Neuronal stem cell (in vitro differentiated cells): ENCODE data around the gene TBX5.
A peak's percentile ranks its signal among the peaks of the same experiment; 100 is the strongest.

ENCODE experiments used
- DNase-seq: peaks from one replicate; pipeline ENCODE4 v3.0.0-alpha.2; 2013; ENCODE audit warnings: low spot score
- H2AFZ ChIP-seq: one replicate; pipeline ENCODE4 v1.6.1; 2013; ENCODE audit warnings: mild to moderate bottlenecking, low read length, inconsistent platforms
- H2AK5ac ChIP-seq: 2 replicates; pipeline ENCODE4 v1.6.1; 2013; ENCODE audit warnings: low read depth, mild to moderate bottlenecking, inconsistent platforms, low read length, moderate library complexity, mixed read lengths
- H2BK120ac ChIP-seq: 2 replicates; pipeline ENCODE4 v1.6.1; 2013; ENCODE audit warnings: low read depth, mild to moderate bottlenecking, inconsistent platforms, low read length, moderate library complexity, mixed read lengths
- H2BK12ac ChIP-seq: one replicate; pipeline ENCODE4 v1.6.1; 2013; ENCODE audit warnings: low read length, inconsistent platforms
- H2BK15ac ChIP-seq: 2 replicates; pipeline ENCODE4 v1.6.1; 2013; ENCODE audit warnings: mild to moderate bottlenecking, low read length, inconsistent platforms, mixed read lengths
- H2BK5ac ChIP-seq: one replicate; pipeline ENCODE4 v1.6.1; 2013; ENCODE audit warnings: inconsistent platforms, mild to moderate bottlenecking, low read length, moderate library complexity
- H3K14ac ChIP-seq: one replicate; pipeline ENCODE4 v1.6.1; 2013; ENCODE audit warnings: low read length, inconsistent platforms
- H3K18ac ChIP-seq: 2 replicates; pipeline ENCODE4 v1.6.1; 2013; ENCODE audit warnings: low read length, inconsistent platforms
- H3K23ac ChIP-seq: 2 replicates; pipeline ENCODE4 v1.6.1; 2013; ENCODE audit warnings: low read depth, mild to moderate bottlenecking, mixed read lengths, low read length, inconsistent platforms; ENCODE audit not compliant: poor library complexity
- H3K27ac ChIP-seq: replicated peaks from 3 replicates; pipeline ENCODE4 v1.5.1; 2013; ENCODE audit warnings: low read length, inconsistent platforms
- H3K27me3 ChIP-seq, 3 experiments: 2 replicates each; pipeline ENCODE4 v1.6.1; 2013; ENCODE audit warnings: low read length in 3 of 3, mild to moderate bottlenecking in 2 of 3, inconsistent platforms in 1 of 3, low read depth in 1 of 3, mixed read lengths in 1 of 3, moderate library complexity in 1 of 3; ENCODE audit not compliant: control insufficient read depth in 3 of 3, insufficient read depth in 3 of 3
- H3K36me3 ChIP-seq, 2 donors: replicated peaks in 1 of 2; 2 replicates each; pipeline ENCODE4 v1.6.1; 2013; ENCODE audit warnings: low read length in 2 of 2; ENCODE audit not compliant: control insufficient read depth in 2 of 2, insufficient read depth in 2 of 2
- H3K4ac ChIP-seq: 2 replicates; pipeline ENCODE4 v1.6.1; 2013; ENCODE audit warnings: inconsistent platforms, mild to moderate bottlenecking, low read length, moderate library complexity
- H3K4me1 ChIP-seq, 2 donors: 1 replicate in 1 of 2; 2 replicates in 1 of 2; pipeline ENCODE4 v1.6.1; 2013; ENCODE audit warnings: low read length in 2 of 2, low read depth in 1 of 2; ENCODE audit not compliant: control insufficient read depth in 2 of 2, insufficient read depth in 1 of 2
- H3K4me2 ChIP-seq: one replicate; pipeline ENCODE4 v1.6.1; 2013; ENCODE audit warnings: mild to moderate bottlenecking, low read length, inconsistent platforms; ENCODE audit not compliant: insufficient read depth, poor library complexity, severe bottlenecking
- H3K4me3 ChIP-seq, 2 donors: 2 replicates each; pipeline ENCODE4 v1.5.1; 2013; ENCODE audit warnings: low read length in 2 of 2, mild to moderate bottlenecking in 2 of 2, inconsistent platforms in 1 of 2, moderate library complexity in 1 of 2
- H3K79me1 ChIP-seq: one replicate; pipeline ENCODE4 v1.6.1; 2013; ENCODE audit warnings: low read depth, mild to moderate bottlenecking, inconsistent platforms, low read length, moderate library complexity
- H3K9ac ChIP-seq: one replicate; pipeline ENCODE4 v1.6.1; 2013; ENCODE audit warnings: mild to moderate bottlenecking, low read depth, low read length, inconsistent platforms; ENCODE audit not compliant: poor library complexity
- H3K9me3 ChIP-seq, 2 donors: replicated peaks in 1 of 2; 2 replicates each; pipeline versions ENCODE3 to v1.6.1; 2013; ENCODE audit warnings: low read length in 2 of 2, mild to moderate bottlenecking in 2 of 2, inconsistent platforms in 1 of 2, low read depth in 1 of 2, mixed read lengths in 1 of 2, moderate library complexity in 1 of 2; ENCODE audit not compliant: control insufficient read depth in 2 of 2, insufficient read depth in 1 of 2
- H4K8ac ChIP-seq: one replicate; pipeline ENCODE4 v1.6.1; 2013; ENCODE audit warnings: low read depth, mild to moderate bottlenecking, inconsistent platforms, low read length, moderate library complexity
- H4K91ac ChIP-seq: one replicate; pipeline ENCODE4 v1.6.1; 2013; ENCODE audit warnings: low read length, low read depth, mild to moderate bottlenecking, inconsistent platforms; ENCODE audit not compliant: poor library complexity
- WGBS, 2 donors: extraction: QIAGEN DNeasy Blood & Tissue Kit; methylation state at CpG; one replicate each; pipeline ENCODE4 v1.1.7; 2013; ENCODE audit warnings: missing lambda C conversion rate in 2 of 2, mixed read lengths in 1 of 2; ENCODE audit not compliant: insufficient read length in 2 of 2, insufficient replicate concordance in 1 of 2; ENCODE audit errors: extremely low coverage in 2 of 2; 5-methylcytosine and 5-hydroxymethylcytosine counted together

TBX5 gene

DNA sequence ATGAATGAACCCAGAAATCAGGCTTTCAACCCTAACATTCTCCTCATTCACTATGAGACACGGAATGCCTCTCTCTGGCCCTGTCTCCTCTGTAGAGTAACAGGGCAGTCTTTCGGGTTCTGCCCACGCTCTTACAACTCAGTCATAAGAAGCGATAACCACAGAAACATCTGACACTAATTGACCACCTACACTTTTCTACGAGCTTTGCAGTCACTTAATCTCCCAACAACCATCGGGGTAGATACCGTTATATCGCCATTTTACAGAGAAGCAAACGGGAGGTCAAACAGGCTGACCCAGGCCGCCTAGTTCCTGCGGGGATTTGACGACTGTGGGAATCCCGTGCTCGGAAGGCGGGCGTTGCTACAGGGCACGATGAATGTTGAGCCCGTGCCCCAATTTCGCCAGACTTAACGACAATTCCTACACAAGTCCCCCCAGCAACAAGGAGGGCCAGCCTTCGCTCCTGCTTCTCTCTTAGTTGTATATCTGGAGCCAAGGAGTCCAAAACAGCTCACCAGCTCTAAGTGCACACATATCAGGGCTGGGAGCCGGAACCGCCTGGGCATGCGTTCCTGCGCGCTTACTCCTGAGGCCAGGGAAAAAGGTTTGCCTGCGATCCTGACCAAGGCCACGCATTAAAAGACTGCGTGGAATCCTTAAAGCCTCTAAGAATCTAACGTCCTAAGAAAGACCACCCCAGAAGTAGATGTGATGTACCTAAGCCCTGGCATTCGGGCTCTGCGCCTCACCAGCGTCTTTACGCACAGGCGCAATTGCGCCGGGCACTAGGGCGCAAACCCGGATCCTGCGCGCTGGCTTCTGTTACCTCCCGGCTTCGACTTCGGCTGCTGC is 38.7 kb upstream of the TBX5 start:
- no CpG with 5 or more reads among the region's 44 CpGs for WGBS, 2 donors
- no peak overlapping the region for H4K8ac ChIP-seq
- no peaks in the 10 kb centered on the region for H3K36me3 ChIP-seq
- no peaks in the 10 kb centered on the region for H3K79me1 ChIP-seq
- no peak overlapping the region for H3K4ac ChIP-seq
- H3K14ac ChIP-seq: no peak overlapping the region
- no peak overlapping the region for H2BK120ac ChIP-seq
- H3K4me1 ChIP-seq: no peaks in the 10 kb centered on the region
- no peak for DNase-seq
- H3K4me2 ChIP-seq: no peak overlapping the region
- H2AK5ac ChIP-seq: no peak overlapping the region
- H2BK5ac ChIP-seq: no peak overlapping the region
- H3K27me3 ChIP-seq: peaks cover 67 to 99% (median 99%) of the 10 kb centered on the region in 3 experiments
- no peak overlapping the region for H3K18ac ChIP-seq
- H3K27ac ChIP-seq: no peak overlapping the region
- H3K9me3 ChIP-seq: peaks cover 0 to 4% of the 10 kb centered on the region in 2 donors
- no peak overlapping the region for H4K91ac ChIP-seq
- H3K9ac ChIP-seq: no peak overlapping the region
- H2AFZ ChIP-seq: no peak overlapping the region
- no peak overlapping the region for H3K4me3 ChIP-seq
- H3K23ac ChIP-seq: peak overlapping the region; percentile 3
- H2BK12ac ChIP-seq: no peak overlapping the region
- H2BK15ac ChIP-seq: no peak overlapping the region

DNA sequence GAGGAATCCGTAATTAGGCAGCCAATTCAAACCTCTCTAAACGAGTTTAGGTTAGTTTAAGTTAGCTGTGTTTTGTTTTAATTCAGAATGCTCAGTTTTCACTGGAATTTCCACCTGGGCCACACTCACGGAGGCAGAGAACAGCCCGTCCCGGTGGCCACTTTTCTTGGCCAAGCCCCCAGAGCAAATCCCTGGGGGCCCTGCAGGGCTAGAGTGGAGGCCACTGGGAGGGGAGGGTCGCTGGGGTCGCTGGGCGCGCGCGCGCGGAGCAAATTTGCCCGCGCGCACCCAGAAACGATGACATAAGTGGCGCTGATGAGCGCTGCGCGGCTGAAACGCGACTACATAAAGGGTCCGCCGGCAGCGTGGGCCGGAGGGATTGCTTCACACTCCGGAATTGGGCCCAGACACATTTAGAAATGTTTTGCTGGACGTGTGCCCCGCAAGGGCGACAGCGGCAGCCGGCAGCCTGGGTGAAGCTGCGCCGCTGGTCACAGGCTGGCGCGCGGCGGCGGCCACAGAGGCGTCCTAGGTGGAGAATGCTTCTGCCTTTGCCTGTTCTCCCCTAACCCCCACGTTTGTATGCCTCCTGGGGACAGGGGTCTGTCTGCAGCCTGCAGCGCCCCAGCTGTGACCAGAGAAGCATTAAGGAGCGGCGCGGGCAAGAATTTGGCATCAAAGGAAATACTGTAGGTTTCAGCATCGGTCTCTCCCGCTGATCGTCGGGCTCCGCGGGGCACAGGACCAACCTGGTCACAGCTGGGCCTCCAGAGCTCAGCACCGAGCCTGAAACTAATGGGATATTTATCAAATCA is 37.9 kb upstream of the TBX5 start:
- Histone ChIP-seq H3K14ac (no peak overlapping the region), H3K4ac (no peak overlapping the region), H4K8ac (no peak overlapping the region), H2BK5ac (no peak overlapping the region), H3K27ac (no peak overlapping the region), H3K9ac (no peak overlapping the region), H3K4me1 (no peaks in the 10 kb centered on the region), H3K27me3 (peaks cover 67 to 99% (median 98%) of the 10 kb centered on the region in 3 experiments), H2BK120ac (no peak overlapping the region), H4K91ac (no peak overlapping the region), H2BK15ac (no peak overlapping the region), H2AFZ (no peak overlapping the region), H2BK12ac (no peak overlapping the region), H2AK5ac (no peak overlapping the region), H3K79me1 (no peaks in the 10 kb centered on the region), H3K4me2 (no peak overlapping the region), H3K18ac (no peak overlapping the region), H3K23ac (no peak overlapping the region), H3K9me3 (peaks cover 0 to 4% of the 10 kb centered on the region in 2 donors), H3K36me3 (no peaks in the 10 kb centered on the region), H3K4me3 (no peak overlapping the region)
- no CpG with 5 or more reads among the region's 53 CpGs for WGBS, 2 donors
- no peak for DNase-seq

DNA sequence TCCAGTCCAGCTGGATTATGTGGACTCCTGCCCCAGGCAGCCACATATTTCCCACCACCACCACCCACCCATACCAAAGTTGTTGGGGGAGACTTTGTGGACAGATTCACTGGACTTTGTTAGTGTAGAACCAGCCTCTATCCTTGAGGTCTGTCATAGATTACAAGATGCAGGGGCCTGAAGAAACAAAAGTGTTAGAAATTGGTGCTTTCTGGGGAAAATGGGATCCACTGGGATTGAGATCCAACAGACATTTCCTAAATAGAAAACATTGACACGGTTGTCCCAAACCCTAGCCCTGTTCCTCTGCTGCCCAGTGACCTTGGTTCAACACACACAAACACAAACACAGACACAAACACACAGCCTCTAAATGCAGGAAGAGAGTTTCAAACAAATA is 36.6 kb upstream of the TBX5 start:
- Histone ChIP-seq H2BK15ac (no peak overlapping the region), H2AFZ (no peak overlapping the region), H2AK5ac (no peak overlapping the region), H4K8ac (no peak overlapping the region), H3K4me1 (no peaks in the 10 kb centered on the region), H3K14ac (no peak overlapping the region), H3K4ac (no peak overlapping the region), H3K27ac (no peak overlapping the region), H2BK120ac (no peak overlapping the region), H3K79me1 (no peaks in the 10 kb centered on the region), H3K9ac (no peak overlapping the region), H3K27me3 (peaks cover 65 to 99% (median 98%) of the 10 kb centered on the region in 3 experiments), H3K18ac (no peak overlapping the region), H3K36me3 (no peaks in the 10 kb centered on the region), H2BK12ac (no peak overlapping the region), H3K4me2 (no peak overlapping the region), H4K91ac (no peak overlapping the region), H3K23ac (no peak overlapping the region), H2BK5ac (no peak overlapping the region), H3K9me3 (peaks cover 0 to 2% of the 10 kb centered on the region in 2 donors), H3K4me3 (no peak overlapping the region)
- WGBS, 2 donors: no CpG with 5 or more reads among the region's 1 CpG
- no peak for DNase-seq

DNA sequence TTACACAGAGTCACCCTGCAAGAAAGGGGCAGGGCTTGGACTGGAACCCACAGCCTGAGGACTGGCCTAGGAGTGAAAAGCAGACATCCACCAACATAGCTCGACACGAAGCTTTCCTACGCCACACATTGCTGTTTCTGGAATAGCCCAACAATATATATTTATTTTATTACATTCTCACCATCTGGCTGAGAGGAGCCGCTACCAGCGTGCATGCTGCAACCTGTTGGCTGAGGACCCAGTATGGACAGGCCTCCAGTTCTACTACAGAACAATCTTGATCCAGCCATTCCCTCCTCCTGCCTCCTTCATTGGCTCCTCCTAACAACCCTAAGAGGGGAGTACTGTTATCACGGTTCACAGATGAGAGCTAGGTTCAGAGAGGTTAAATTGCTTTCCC is 35.6 kb upstream of the TBX5 start:
- no CpG with 5 or more reads among the region's 6 CpGs for WGBS, 2 donors
- H2BK15ac ChIP-seq: no peak overlapping the region
- no peak for DNase-seq

More for the DNA sequence above, 35.6 kb upstream of the TBX5 start:
- H3K27ac ChIP-seq: no peak overlapping the region
- H4K91ac ChIP-seq: no peak overlapping the region
- no peak overlapping the region for H3K14ac ChIP-seq
- H2BK5ac ChIP-seq: no peak overlapping the region
- H3K27me3 ChIP-seq: peaks cover 60 to 98% (median 97%) of the 10 kb centered on the region in 3 experiments
- H3K4me3 ChIP-seq: no peak overlapping the region
- H4K8ac ChIP-seq: no peak overlapping the region
- no peaks in the 10 kb centered on the region for H3K4me1 ChIP-seq
- no peaks in the 10 kb centered on the region for H3K36me3 ChIP-seq
- H2BK120ac ChIP-seq: no peak overlapping the region
- H3K9me3 ChIP-seq: peaks cover 0 to 5% of the 10 kb centered on the region in 2 donors
- H2BK12ac ChIP-seq: no peak overlapping the region
- no peak overlapping the region for H3K9ac ChIP-seq
- no peaks in the 10 kb centered on the region for H3K79me1 ChIP-seq
- no peak overlapping the region for H3K4me2 ChIP-seq
- H3K18ac ChIP-seq: no peak overlapping the region
- H2AK5ac ChIP-seq: no peak overlapping the region
- no peak overlapping the region for H3K23ac ChIP-seq
- H2AFZ ChIP-seq: no peak overlapping the region
- no peak overlapping the region for H3K4ac ChIP-seq
